GM19240 (cell line): ENCODE results near the gene SPATA31C1.
"Not testable (repeated sequence)": the region's sequence is repeated elsewhere in the genome, so short reads cannot be mapped to it uniquely, and the experiment has no call there.

Experiments used
- DNase-seq: peaks from one replicate; pipeline ENCODE4 v3.0.0; 2011; ENCODE audit warnings: low spot score; ENCODE audit not compliant: insufficient read length

Gene SPATA31C1

DNA sequence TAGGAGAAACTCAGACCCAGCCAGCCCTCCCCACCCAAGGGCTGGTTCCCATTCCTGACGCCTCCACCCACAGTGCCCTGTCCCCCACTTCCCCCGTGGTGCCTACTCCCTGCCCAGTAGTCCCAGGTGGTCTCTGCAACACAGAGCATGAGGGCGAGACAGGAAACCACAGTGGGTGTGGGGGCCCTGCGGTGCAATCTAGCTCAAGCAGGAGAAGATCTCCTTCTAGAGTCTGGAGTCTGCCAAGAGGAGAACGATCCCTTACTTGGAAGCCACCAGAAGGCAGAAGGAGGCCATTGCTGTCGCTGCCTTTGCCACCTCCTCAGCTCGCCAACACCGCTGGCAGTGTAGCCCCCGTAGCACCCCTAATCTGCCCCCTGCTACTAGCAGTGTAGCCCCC lies 20.2 kb downstream of the SPATA31C1 start:
- DNase-seq, result not testable (repeated sequence)

DNA sequence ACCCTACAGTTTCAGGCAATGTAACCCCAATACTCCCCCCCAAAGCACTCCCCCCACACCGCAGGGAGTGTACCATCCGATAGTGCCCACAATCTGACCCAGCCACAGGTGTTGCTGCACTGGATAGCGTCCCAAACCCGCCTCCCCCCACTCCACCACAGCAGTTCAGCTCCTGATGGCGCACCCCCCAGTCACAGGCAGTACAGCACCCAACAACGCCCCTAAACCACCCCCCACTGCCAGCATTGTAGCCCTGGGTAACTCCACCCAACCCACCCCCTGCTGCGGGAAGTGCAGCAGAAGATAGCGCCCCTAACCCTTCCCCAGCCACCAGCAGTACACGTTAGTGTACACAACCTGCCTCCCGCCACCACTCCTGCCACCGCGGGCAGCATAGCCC lies 20.6 kb downstream of the SPATA31C1 start:
- not testable (repeated sequence) for DNase-seq

DNA sequence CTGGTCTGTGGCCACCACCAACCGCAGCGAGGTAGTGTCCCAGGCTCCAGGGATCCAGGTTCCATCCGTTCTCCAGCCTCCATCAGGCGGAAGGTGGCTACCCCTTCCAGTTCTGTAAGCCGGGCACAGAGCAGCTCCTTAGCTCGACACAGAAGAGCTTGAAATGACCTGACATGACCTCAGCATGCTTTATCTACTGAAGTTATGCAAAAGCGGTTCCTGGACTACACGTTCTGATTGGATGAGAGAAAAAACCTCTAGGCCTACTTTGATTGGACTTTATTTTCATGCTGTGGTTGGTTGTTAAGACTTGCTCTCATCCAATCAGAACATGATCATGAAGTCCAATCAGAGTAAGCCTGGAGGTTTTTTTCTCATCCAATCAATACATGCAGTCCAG lies 21.3 kb downstream of the SPATA31C1 start:
- not testable (repeated sequence) for DNase-seq

DNA sequence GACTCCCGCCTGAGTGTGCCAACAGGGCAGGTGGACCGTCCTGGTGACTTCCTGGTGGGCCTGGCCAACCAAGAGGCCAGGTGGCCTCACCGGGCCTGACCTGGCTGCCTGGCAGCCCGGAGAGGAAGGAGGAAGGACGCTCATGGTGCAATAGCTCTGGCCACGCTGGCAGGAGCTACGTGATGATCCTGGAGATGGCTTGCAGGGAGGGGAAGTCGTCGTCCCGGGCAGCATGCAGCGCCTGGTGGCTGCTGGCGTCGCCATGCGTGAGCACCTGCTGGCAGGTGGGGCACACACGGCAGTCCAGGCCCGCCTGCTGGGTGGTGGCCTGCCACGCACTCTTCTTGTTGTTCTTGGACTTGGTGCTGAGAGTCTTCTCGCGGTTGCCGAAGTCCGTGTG lies 26.3 kb downstream of the SPATA31C1 start:
- no peak for DNase-seq

DNA sequence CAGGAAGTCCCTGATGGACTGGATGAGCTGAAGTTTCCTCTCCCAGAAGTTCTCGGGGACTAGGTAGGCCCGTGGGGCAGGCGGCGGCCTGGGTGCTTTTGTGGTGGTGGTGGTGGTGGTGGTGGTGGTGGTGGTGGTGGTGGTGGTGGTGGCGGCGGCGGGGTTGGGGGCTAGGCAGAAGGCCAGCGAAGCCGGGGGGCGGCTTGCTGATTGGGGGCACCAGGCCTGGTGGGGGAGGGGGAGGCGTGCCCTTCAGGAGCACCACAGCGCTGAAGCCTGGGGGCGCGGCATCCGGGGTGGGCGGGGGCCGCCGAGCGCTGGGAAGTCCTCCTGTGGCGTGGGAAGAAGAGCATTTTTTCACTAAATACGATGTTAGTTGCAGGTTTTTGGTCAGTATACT lies 26.9 kb downstream of the SPATA31C1 start:
- no peak for DNase-seq

DNA sequence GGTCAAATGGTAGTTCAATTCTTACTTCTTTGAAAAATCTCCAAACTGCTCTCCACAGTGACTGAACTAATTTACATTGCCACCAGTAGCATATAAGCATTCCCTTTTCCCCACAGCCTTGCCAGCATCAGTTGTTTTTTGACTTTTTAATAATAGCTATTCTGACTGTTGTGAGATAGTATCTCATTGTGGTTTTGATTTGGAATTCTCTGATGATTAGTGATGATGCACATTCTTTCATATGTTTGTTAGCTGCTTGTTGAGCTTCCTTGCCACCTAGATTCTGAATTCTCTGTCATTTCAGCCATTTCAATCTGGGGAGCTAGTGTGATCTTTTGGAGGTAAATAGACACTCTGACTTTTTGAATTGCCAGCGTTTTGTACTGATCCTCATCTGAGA lies 32.5 kb downstream of the SPATA31C1 start:
- DNase-seq, result no peak

DNA sequence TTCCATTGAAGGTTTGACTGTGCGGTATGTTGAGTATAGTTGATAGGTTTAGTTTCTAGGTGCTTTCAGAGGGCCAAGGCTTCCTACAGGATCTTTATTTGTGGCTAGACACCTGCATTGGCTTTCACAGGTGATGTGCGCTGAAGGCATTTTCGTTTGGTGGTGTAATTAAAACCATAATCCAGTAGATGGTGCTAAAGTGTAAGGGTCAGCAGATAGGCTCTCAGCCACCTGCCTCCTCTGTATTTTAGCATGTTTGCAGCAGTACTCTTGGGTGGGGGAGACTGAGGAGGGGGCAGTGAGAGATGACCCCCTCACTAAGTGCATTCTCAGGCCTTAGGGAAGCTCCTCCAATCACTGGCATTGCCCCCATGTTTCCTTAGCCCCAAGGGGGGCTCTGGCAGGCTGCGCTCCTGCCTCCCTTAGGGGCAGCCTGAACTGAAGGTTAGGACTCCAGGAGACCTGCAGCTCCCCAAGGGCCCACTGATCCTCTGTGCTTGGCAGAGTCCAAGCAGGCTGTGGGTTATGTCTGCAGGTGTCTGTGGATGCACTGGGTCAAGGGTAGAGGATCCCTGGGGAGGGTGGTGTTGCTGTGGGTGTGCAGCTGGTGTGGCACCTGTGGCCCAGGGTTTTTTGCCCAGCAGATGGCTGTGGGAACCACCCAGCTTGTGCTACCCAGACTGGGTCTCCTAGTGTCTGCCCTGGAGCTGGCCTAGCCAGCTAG lies 33.2 kb downstream of the SPATA31C1 start:
- DNase-seq, result no peak

DNA sequence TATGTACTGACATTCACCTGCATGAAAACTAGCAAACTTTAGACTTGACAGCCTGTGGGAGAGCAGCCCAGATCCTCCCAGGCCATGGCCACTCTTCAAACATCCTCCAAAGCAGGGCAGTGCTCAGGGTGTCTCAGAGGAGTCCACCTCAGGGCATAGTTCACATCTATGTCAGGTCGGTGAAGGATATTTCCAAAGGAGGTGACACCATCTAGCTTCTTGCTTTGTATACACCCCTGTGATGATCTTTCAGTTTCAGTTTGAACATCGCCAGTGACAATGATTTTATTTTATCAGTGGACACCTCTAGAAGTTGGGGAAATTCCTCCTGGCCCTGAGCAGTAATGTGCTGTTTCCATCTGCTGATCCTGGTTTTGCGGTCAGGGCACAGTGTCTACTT lies 36.5 kb downstream of the SPATA31C1 start:
- no peak for DNase-seq

DNA sequence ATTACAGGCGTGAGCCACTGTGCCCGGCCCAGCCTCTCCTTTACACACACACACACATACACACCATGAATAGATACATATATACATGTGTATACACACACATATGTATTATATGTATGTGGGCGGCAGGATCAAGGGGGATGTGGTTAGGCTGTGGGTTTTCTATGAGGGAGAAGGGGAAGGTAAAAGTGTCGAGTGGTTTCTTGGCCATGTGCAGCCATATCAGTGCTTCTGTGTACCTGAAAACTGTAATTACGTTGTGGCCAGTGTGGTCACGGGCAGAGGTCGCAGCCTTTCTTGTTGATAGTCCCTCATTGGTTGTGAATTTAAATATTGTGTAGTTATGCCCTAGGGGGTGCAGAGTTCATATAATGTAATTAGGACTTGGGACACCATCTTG lies 40.1 kb downstream of the SPATA31C1 start:
- DNase-seq, result no peak

DNA sequence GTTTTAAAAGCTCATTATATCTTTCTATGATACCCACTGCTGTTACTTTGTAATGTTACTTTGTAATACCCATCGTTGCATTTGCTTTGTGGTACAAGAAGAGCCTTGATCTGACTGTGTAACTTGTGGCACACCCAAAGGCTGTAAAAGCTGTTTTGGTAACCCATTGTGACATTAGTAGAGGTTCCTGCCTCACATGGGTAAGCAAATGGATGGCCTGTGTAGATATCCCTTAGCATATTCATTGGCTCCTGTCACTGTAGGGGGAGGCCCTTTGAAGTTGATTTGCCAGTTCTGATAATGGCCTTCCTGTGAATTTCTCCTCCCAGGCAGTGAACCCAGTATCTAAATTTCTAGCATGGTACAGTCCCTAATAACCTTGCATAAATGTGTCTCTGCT lies 40.8 kb downstream of the SPATA31C1 start:
- no peak for DNase-seq

DNA sequence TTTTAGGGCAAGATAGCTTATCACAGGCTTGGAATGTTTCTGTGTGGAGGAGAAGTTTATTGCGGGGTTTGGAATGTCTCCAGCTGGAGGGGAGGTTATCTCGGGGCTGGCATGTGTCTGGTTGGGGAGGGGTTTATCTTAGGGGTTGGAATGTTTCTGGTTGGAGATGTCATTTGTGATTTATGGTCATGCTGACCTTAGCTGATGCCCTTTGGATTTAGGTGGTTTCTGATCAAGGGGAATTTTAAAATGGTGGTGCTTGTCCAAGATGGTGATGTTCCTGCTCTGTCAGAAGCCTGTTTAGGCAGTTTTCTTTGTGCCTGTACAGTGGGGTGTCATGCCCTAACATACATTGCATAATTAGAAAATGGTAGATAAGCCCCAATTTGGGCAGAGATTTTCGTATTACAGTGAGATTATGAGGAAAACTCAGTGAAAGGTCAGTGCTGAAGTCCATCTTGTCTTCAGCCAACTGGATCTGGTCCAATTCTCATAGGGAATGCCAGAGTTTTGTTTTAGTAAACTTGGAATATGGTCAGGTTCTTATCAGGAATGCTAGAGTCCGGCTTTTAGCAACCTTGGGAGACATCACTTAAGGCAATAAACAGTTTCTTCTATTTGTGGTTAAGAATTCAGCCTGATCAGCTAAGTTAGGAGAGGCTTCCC lies 42.3 kb downstream of the SPATA31C1 start:
- no peak for DNase-seq

DNA sequence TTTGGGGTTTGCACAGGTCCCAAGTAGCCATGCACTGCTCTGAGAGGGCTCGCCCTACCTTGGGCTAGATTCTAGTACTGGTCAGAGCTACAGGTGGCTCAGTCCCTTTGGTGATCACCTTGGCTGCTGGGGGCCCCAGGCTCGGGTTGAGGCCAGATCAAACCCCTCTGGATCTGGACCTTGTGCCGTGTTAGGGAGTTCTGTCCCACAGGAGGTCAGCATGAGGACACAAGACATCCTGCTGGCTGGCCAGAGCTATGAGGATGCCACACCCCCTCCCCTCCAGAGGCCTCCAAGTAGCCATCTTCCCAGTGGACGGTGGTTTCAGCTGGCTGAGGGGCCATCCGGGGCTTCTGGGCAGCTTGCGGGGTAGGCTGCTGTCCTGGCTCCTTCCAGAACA lies 46.0 kb downstream of the SPATA31C1 start:
- DNase-seq, result no peak

DNA sequence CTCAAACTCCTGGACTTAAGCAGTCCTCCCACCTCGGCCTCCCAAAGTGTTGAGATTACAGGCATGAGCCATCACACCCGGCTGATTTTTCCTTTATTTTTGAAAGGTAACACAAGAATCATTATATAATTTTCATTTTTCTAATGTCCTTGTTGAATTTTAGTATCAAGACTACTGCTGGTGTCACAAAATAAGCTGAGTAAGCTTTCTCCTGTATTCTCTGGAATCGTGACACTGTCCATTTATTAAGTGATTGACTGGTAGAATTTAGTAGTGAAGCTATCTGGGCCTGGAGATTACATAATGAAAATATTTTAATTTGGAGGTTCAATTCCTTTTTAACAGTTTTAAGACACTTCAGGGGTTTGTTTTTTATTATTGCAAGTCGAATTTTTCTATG lies 47.1 kb downstream of the SPATA31C1 start:
- no peak for DNase-seq

DNA sequence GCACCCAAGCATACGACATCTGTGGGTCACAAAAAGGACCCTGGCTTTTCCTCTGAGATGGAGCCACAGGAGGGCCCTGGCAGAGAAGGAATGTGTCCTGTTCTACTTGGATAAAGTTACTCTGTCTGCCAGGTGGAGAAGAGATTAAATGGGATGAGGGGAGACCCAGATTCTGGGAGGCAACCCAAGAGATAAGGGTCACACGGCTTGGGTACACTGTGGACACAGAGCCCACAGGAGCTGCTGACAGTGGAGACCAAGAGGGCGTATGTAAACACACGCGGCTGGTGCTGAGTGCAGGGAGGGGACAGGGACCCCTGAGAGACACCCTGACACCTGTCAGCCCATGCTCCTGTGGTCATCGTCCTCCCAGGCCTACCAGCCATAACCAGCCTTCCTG lies 50.4 kb downstream of the SPATA31C1 start:
- DNase-seq, result no peak

DNA sequence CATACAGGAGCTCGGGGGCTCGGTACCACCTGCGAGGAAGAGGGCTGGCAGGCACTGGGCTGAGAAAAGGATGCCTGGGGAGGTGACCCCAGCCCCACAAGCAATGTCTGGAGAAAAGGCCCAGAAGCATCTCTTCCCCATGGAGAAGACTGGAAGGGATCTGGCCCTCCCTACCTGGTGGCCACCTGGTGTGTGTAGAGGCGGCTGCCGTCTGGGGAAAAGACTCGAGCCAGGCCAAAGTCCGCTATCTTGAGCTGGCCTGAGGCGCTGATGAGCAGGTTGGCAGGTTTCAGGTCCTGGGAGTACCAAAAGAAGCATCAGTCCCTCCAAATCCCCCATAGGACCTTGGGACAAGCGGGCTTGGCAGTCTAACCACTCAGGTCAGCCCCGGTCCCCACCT lies 52.8 kb downstream of the SPATA31C1 start:
- no peak for DNase-seq

DNA sequence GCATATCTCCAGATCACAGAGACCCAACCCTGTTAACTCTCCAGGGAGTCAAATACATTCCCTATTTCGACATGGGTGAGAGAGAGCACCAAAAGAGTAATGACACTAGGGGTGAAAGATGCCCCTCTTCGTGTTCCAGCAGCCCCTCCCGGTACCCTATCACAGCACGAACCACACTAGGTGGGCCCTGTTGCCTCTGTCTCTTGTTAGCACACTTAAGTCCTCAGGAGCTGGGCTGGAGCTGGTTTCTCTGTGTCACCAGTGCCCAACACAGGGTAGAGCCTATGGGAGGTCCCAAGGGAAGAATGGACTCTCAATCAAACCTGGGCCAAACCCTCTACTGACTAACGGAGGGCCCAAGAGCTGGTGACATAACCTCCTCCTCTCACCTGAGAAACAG lies 55.4 kb downstream of the SPATA31C1 start:
- no peak for DNase-seq
